Stomach (tissue), 4 donors: Measurements from ENCODE around the gene STRADB.

ENCODE experiments used
- CTCF ChIP-seq, 7 experiments: fragments of 450-650 bp in 4 of 7; fragments of 200-600 bp in 3 of 7; sonication (generic) in 3 of 7; IDR thresholded peaks; one replicate each; pipeline ENCODE4 v1.5.1; 2016 to 2019; ENCODE audit warnings: antibody characterized with exemption in 7 of 7, control low read depth in 2 of 7, mild to moderate bottlenecking in 1 of 7
- EP300 ChIP-seq: sonication (generic); formaldehyde crosslinking; IDR thresholded peaks from one replicate; pipeline ENCODE4 v1.6.1; 2017; ENCODE audit warnings: antibody characterized with exemption
- POLR2A ChIP-seq, 4 donors: fragments of 450-650 bp; IDR thresholded peaks; one replicate each; pipeline ENCODE4 v1.6.1; 2016; ENCODE audit warnings: antibody characterized with exemption in 4 of 4, control low read depth in 2 of 4, mild to moderate bottlenecking in 1 of 4, moderate library complexity in 1 of 4

GRCh38 chr2:201483342-201483741 is 31.8 kb downstream of the STRADB start:
- TF ChIP-seq CTCF (IDR thresholded peaks at IDR 0.05): no peak
- TF ChIP-seq POLR2A (IDR thresholded peaks at IDR 0.05): no peak
- TF ChIP-seq EP300: no peak
